ENCODE data around the gene MTRF1. TPM values are rescaled to one million over a fixed set of nuclear protein-coding genes. Genes with fewer than 3 reads are reported as not detected.
A peak's percentile ranks its signal among the peaks of the same experiment; 100 is the strongest.

MTRF1 gene
- total and polyA plus RNA-seq, 8 donors, result 6.5 to 19.8 (median 10.4) TPM

DNA sequence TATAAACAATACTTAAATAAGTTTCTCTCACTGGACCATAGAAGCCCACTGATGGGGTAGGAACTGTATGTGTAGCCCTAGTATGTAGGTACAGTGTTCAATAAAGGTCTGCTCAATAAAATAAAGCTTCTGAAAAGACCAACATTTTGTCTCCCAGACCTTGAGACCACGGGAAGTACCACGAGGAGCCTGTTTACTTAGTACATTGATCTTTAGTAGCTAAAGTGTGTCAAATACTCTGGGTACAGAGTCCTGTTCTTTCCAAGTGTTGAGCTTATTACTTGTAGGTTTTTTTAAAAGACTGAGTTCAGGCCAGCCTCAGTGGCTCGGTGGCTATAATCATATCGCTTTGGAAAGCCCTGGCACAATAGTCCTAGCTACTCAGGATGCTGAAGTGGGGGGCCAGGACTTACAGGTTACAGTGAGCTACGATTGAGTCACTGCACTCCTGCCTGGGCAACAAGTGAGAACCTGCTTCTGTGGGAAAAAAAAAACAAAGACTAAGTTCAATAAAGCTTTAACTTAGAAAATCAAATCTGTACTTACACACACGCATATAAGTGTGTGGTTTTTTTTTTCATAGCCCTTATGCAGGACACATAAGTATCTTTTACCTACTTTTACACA is 3.4 kb downstream of the MTRF1 start:
- DNase-seq (peak in 1 of 6 donors; percentile 18), ATAC-seq (peak in 2 of 4 donors; percentile 37 to 51), FAIRE-seq (no peak)
- WGBS, 2 donors, result 27 to 30% methylated on average over 6 of the region's 6 CpGs
- no peaks in the 10 kb centered on the region for H3K36me3 ChIP-seq
- no peak overlapping the region for H3K4me3 ChIP-seq
- H3K4me1 ChIP-seq, result peaks cover 8 to 21% (median 18%) of the 10 kb centered on the region in 3 donors
- H3K27me3 ChIP-seq, result no peaks in the 10 kb centered on the region
- TF ChIP-seq, protein P1, sequence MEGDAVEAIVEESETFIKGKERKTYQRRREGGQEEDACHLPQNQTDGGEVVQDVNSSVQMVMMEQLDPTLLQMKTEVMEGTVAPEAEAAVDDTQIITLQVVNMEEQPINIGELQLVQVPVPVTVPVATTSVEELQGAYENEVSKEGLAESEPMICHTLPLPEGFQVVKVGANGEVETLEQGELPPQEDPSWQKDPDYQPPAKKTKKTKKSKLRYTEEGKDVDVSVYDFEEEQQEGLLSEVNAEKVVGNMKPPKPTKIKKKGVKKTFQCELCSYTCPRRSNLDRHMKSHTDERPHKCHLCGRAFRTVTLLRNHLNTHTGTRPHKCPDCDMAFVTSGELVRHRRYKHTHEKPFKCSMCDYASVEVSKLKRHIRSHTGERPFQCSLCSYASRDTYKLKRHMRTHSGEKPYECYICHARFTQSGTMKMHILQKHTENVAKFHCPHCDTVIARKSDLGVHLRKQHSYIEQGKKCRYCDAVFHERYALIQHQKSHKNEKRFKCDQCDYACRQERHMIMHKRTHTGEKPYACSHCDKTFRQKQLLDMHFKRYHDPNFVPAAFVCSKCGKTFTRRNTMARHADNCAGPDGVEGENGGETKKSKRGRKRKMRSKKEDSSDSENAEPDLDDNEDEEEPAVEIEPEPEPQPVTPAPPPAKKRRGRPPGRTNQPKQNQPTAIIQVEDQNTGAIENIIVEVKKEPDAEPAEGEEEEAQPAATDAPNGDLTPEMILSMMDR (IDR thresholded peaks at IDR 0.05), result no peak
- intact Hi-C loops (cut with DNase I), result no loop called here
- H3K9me3 ChIP-seq, result no peaks in the 10 kb centered on the region
- H3K27ac ChIP-seq, result peak overlapping the region; percentile 17 to 73 (median 40)

DNA sequence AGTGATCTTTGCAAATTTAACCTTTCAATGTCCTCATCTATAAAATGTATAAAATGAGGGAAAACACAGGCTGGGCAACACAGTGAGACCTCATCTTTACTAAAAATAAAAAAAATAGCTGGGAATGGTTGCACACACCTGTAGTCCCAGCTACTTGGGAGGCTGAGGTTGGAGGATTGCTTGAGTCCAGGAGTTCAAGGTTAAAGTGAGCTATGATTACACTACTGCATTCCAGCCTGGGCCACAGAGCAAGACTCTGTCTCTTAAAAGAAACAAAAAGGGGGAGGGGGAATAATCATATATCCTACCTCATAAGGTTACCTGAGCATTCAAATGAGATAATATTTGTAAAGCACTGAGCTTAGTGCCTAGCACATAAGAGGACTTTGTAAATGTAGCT is 5.8 kb downstream of the MTRF1 start:
- no peaks in the 10 kb centered on the region for H3K36me3 ChIP-seq
- H3K4me3 ChIP-seq, result no peak overlapping the region
- H3K4me1 ChIP-seq, result peaks cover 8 to 37% (median 19%) of the 10 kb centered on the region in 3 donors
- FAIRE-seq (no peak), DNase-seq (no peak), ATAC-seq (no peak)
- no peaks in the 10 kb centered on the region for H3K9me3 ChIP-seq
- TF ChIP-seq, protein P1 (IDR thresholded peaks at IDR 0.05), result no peak
- no peak overlapping the region for H3K27ac ChIP-seq
- H3K27me3 ChIP-seq, result no peaks in the 10 kb centered on the region
- intact Hi-C loops (cut with DNase I), result no loop called here

DNA sequence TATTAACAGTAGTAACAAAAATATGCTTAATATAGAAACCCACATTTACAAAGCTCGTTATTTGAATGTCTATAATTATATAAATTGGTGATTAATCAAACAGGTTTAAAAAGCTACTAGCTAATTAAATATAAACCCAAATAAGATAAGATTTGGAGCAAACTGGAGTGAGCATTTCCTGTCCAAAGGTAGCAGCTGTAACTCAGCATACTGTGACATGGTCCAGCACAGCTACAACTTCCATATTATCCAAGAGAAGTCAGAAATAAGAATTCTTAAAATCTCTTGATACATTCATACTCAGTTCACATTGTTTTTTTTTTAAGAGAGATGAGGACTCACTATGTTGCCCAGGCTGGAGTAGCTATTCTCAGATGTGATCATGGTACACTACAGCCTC is 8.5 kb downstream of the MTRF1 start:
- FAIRE-seq (no peak), ATAC-seq (peak; percentile 42 to 72 (median 58)), DNase-seq (no peak)
- intact Hi-C loops (cut with DNase I), result no loop called here
- WGBS, 2 donors, result 12 to 16% methylated on average over 1 of the region's 1 CpG
- Histone ChIP-seq H3K36me3 (no peaks in the 10 kb centered on the region), H3K4me1 (peaks cover 6 to 30% (median 13%) of the 10 kb centered on the region in 3 donors), H3K4me3 (no peak overlapping the region), H3K9me3 (no peaks in the 10 kb centered on the region), H3K27me3 (no peaks in the 10 kb centered on the region), H3K27ac (peak overlapping the region in 2 of 4 donors; percentile 8 to 49)
- TF ChIP-seq, protein P1 (IDR thresholded peaks at IDR 0.05), result no peak

DNA sequence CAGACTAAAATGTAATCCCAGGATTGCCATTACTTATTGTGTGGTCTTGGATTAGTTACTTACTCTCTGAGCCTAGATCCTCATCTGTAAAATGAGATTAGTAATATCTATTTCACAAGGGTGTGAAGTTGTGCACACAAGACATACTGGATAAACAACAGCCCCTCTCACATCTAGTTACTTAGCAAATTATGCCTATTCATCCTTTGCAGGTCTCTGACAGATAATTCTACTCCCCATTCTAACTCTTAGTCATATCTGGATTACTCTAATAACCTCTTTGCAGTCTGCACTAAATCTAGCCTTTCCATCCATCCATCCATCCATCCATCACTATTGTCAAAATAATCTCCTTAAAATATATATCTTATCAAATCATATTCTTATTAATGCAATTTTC is 12.4 kb downstream of the MTRF1 start:
- peaks cover 6 to 23% (median 6%) of the 10 kb centered on the region in 3 donors for H3K4me1 ChIP-seq
- no peak for DNase-seq
- no peak for FAIRE-seq
- H3K9me3 ChIP-seq, result no peaks in the 10 kb centered on the region
- H3K4me3 ChIP-seq, result no peak overlapping the region
- H3K36me3 ChIP-seq, result no peaks in the 10 kb centered on the region
- intact Hi-C loops (cut with DNase I), result no loop called here
- no peaks in the 10 kb centered on the region for H3K27me3 ChIP-seq
- no peak overlapping the region for H3K27ac ChIP-seq
- TF ChIP-seq, protein P1 (IDR thresholded peaks at IDR 0.05), result no peak
- ATAC-seq, result no peak

DNA sequence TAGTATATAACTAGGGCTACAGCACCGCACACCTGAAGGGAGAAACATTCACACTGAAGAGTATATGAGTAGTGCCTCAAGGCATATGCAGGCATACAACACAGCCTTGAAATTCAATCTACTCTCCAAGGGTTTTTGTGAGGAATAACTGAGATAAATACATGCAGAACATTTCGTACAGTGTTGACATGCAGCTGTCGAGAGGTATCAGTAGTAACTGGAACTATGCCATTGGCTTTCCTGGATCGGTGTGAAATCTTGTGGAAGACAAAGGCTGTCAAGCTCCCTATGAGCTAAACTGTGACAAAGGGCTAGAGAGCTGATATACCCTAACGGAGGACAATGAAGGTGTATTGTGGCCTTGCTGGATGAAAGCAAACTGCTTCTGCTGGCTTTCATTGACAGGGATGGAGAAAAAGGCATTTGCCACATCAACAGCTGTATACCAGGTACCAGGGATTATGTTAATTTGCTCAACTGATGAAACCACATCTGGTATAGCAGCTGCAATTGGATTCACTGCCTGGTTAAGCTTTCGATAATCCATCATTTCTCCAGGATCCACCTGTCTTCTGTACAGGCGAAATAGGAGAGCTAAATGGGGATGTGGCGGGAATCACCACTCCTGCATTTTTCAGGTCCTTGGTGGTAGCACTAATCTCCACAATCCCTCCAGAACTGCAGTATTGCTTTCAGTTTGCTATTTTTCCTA is 16.3 kb downstream of the MTRF1 start:
- TF ChIP-seq, protein P1 (IDR thresholded peaks at IDR 0.05), result no peak
- no peaks in the 10 kb centered on the region for H3K36me3 ChIP-seq
- H3K9me3 ChIP-seq, result no peaks in the 10 kb centered on the region
- H3K4me3 ChIP-seq, result no peak overlapping the region
- no peaks in the 10 kb centered on the region for H3K27me3 ChIP-seq
- FAIRE-seq (no peak), ATAC-seq (no peak), DNase-seq (no peak)
- H3K27ac ChIP-seq, result no peak overlapping the region
- 77 to 79% methylated on average over 8 of the region's 8 CpGs for WGBS, 2 donors
- H3K4me1 ChIP-seq, result no peaks in the 10 kb centered on the region
- intact Hi-C loops (cut with DNase I), result no loop called here

Data from pancreas (tissue), 10 donors.